Measurements from ENCODE around the gene OOSP3. TPM values are rescaled to one million over a fixed set of nuclear protein-coding genes. Genes with fewer than 3 reads are reported as not detected.
"Not testable (repeated sequence)": the region's sequence is repeated elsewhere in the genome, so short reads cannot be mapped to it uniquely, and the experiment has no call there.

The OOSP3 gene
- polyA plus RNA-seq, 3 donors = not detected

DNA sequence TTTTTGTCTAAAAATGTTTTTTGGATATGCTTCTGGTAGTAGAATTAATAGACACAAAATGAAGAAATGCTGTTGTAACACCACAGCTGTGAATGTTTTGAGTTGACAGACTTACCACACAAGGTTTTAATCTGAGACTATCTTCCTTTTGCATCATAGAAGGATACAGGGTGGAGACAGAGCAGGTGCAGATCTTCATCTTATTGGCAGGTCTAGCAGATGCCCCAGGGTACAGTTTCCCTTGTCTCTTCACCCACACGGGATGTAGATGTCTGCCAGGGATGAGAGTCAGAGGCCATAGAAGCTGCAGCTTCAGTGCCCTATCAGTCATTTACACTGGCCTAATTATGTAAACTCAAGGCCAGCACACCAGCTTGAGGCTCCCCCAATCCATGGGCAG lies 985 bp downstream of the OOSP3 start:
- H4K20me1 ChIP-seq (ENCODE audit: insufficient read depth, low read length) = no peaks in the 10 kb centered on the region
- Mint-ChIP-seq H3K4me3 (no peak overlapping the region), H3K27me3 (ENCODE audit: low read depth in 3 of 3) (no peaks in the 10 kb centered on the region), H3K4me1 (no peaks in the 10 kb centered on the region), H3K36me3 (no peaks in the 10 kb centered on the region), H3K9me3 (no peaks in the 10 kb centered on the region), H3K27ac (no peak overlapping the region)
- no peak overlapping the region for H3K9ac ChIP-seq (ENCODE audit: insufficient read depth, low read length, poor library complexity, severe bottlenecking)
- TF ChIP-seq, protein P1, sequence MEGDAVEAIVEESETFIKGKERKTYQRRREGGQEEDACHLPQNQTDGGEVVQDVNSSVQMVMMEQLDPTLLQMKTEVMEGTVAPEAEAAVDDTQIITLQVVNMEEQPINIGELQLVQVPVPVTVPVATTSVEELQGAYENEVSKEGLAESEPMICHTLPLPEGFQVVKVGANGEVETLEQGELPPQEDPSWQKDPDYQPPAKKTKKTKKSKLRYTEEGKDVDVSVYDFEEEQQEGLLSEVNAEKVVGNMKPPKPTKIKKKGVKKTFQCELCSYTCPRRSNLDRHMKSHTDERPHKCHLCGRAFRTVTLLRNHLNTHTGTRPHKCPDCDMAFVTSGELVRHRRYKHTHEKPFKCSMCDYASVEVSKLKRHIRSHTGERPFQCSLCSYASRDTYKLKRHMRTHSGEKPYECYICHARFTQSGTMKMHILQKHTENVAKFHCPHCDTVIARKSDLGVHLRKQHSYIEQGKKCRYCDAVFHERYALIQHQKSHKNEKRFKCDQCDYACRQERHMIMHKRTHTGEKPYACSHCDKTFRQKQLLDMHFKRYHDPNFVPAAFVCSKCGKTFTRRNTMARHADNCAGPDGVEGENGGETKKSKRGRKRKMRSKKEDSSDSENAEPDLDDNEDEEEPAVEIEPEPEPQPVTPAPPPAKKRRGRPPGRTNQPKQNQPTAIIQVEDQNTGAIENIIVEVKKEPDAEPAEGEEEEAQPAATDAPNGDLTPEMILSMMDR (IDR thresholded peaks at IDR 0.05) = no peak
- WGBS (ENCODE audit: insufficient coverage) = no CpG with 5 or more reads among the region's 1 CpG
- DNase-seq = no peak
- no peak overlapping the region for H2AFZ ChIP-seq (ENCODE audit: insufficient read depth, low read depth, low read length, poor library complexity, severe bottlenecking)
- H3K4me1 ChIP-seq (ENCODE audit: control insufficient read depth in 1 of 2, insufficient read depth in 2 of 2, low read length in 2 of 2) = no peaks in the 10 kb centered on the region
- no peak overlapping the region for H3K27ac ChIP-seq (ENCODE audit: low read depth in 1 of 2, low read length in 2 of 2)
- no peak overlapping the region for H3K4me3 ChIP-seq (replicated peaks in 1 of 3; ENCODE audit: low read depth in 2 of 3, low read length in 3 of 3)
- intact Hi-C loops (cut with micrococcal nuclease) = no loop called here
- no peaks in the 10 kb centered on the region for H3K27me3 ChIP-seq (ENCODE audit: control insufficient read depth in 2 of 2, insufficient read depth in 2 of 2, low read length in 2 of 2)
- no peak overlapping the region for H3K4me2 ChIP-seq (replicated peaks; ENCODE audit: extremely low read depth, low read length, poor library complexity, severe bottlenecking)
- no peaks in the 10 kb centered on the region for H3K79me2 ChIP-seq (ENCODE audit: insufficient read depth, low read length)
- H3K36me3 ChIP-seq (replicated peaks in 1 of 2; ENCODE audit: control insufficient read depth in 1 of 2, insufficient read depth in 2 of 2, low read length in 2 of 2) = no peaks in the 10 kb centered on the region
- no peaks in the 10 kb centered on the region for H3K9me3 ChIP-seq (replicated peaks in 1 of 2; ENCODE audit: control insufficient read depth in 1 of 2, insufficient read depth in 1 of 2, low read length in 2 of 2)

DNA sequence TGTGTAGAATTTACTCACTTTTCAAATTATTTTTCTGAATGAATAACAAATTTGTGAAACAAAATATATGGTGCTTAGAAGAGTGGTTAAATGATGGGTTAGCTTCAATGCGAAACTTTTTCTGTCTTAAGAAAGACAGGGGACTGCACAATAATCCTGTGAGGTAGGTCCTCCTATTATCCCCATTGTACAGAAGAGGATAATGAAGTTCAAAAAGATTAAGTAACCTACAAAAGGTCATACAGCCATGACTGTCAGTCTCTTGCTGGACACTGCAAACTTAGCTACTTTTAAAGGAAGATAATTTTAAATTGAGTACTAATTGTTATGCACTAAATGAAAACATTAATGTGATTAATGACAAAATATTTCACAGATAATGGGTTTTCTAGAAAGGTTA lies 5.0 kb downstream of the OOSP3 start:
- H3K27ac ChIP-seq (ENCODE audit: low read depth in 1 of 2, low read length in 2 of 2) = no peak overlapping the region
- no CpG with 5 or more reads among the region's 1 CpG for WGBS (ENCODE audit: insufficient coverage)
- no peaks in the 10 kb centered on the region for H3K36me3 ChIP-seq (replicated peaks in 1 of 2; ENCODE audit: control insufficient read depth in 1 of 2, insufficient read depth in 2 of 2, low read length in 2 of 2)
- Mint-ChIP-seq H3K27me3 (ENCODE audit: low read depth in 3 of 3) (no peaks in the 10 kb centered on the region), H3K4me3 (no peak overlapping the region), H3K27ac (no peak overlapping the region), H3K9me3 (peaks cover 8 to 22% (median 16%) of the 10 kb centered on the region in 7 donors), H3K36me3 (no peaks in the 10 kb centered on the region), H3K4me1 (no peaks in the 10 kb centered on the region)
- peaks cover 0 to 7% of the 10 kb centered on the region in 2 donors for H3K9me3 ChIP-seq (replicated peaks in 1 of 2; ENCODE audit: control insufficient read depth in 1 of 2, insufficient read depth in 1 of 2, low read length in 2 of 2)
- no peaks in the 10 kb centered on the region for H3K79me2 ChIP-seq (ENCODE audit: insufficient read depth, low read length)
- intact Hi-C loops (cut with micrococcal nuclease) = no loop called here
- no peaks in the 10 kb centered on the region for H3K27me3 ChIP-seq (ENCODE audit: control insufficient read depth in 2 of 2, insufficient read depth in 2 of 2, low read length in 2 of 2)
- TF ChIP-seq, protein P1 (IDR thresholded peaks at IDR 0.05) = no peak
- no peaks in the 10 kb centered on the region for H4K20me1 ChIP-seq (ENCODE audit: insufficient read depth, low read length)
- no peak overlapping the region for H3K4me3 ChIP-seq (replicated peaks in 1 of 3; ENCODE audit: low read depth in 2 of 3, low read length in 3 of 3)
- H3K4me2 ChIP-seq (replicated peaks; ENCODE audit: extremely low read depth, low read length, poor library complexity, severe bottlenecking) = no peak overlapping the region
- DNase-seq = no peak
- no peak overlapping the region for H2AFZ ChIP-seq (ENCODE audit: insufficient read depth, low read depth, low read length, poor library complexity, severe bottlenecking)
- no peak overlapping the region for H3K9ac ChIP-seq (ENCODE audit: insufficient read depth, low read length, poor library complexity, severe bottlenecking)
- H3K4me1 ChIP-seq (ENCODE audit: control insufficient read depth in 1 of 2, insufficient read depth in 2 of 2, low read length in 2 of 2) = no peaks in the 10 kb centered on the region

DNA sequence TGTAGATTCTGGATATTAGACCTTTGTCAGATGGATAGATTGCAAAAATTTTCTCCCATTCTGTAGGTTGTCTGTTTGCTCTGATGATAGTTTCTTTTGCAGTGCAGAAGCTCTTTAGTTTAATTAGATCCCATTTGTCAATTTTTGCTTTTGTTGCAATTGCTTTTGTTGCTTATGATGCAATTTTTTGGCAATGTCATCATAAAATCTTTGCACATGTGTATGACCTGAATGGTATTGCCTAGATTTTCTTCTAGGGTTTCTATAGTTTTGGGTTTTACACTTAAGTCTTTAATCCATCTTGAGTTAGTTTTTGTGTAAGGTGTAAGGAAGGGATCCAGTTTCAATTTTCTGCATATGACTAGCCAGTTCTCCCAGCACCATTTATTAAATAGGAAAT lies 8.6 kb downstream of the OOSP3 start:
- H3K79me2 ChIP-seq (ENCODE audit: insufficient read depth, low read length); H3K27ac Mint-ChIP-seq; H3K27ac ChIP-seq (ENCODE audit: low read depth in 1 of 2, low read length in 2 of 2); H3K36me3 Mint-ChIP-seq; H3K4me3 ChIP-seq (replicated peaks in 1 of 3; ENCODE audit: low read depth in 2 of 3, low read length in 3 of 3); H3K27me3 Mint-ChIP-seq (ENCODE audit: low read depth in 3 of 3); H3K27me3 ChIP-seq (ENCODE audit: control insufficient read depth in 2 of 2, insufficient read depth in 2 of 2, low read length in 2 of 2); DNase-seq; H3K4me1 ChIP-seq (ENCODE audit: control insufficient read depth in 1 of 2, insufficient read depth in 2 of 2, low read length in 2 of 2); H2AFZ ChIP-seq (ENCODE audit: insufficient read depth, low read depth, low read length, poor library complexity, severe bottlenecking); intact Hi-C loops (cut with micrococcal nuclease); H3K36me3 ChIP-seq (replicated peaks in 1 of 2; ENCODE audit: control insufficient read depth in 1 of 2, insufficient read depth in 2 of 2, low read length in 2 of 2); H4K20me1 ChIP-seq (ENCODE audit: insufficient read depth, low read length); H3K4me3 Mint-ChIP-seq; H3K9ac ChIP-seq (ENCODE audit: insufficient read depth, low read length, poor library complexity, severe bottlenecking); H3K4me2 ChIP-seq (replicated peaks; ENCODE audit: extremely low read depth, low read length, poor library complexity, severe bottlenecking); H3K4me1 Mint-ChIP-seq: not testable (repeated sequence)
- peaks cover 28 to 42% (median 36%) of the 10 kb centered on the region in 7 donors for H3K9me3 Mint-ChIP-seq
- peaks cover 0 to 18% of the 10 kb centered on the region in 2 donors for H3K9me3 ChIP-seq (replicated peaks in 1 of 2; ENCODE audit: control insufficient read depth in 1 of 2, insufficient read depth in 1 of 2, low read length in 2 of 2)

All from CD14-positive monocyte (primary cell).